ENCODE results near the gene CHST11.

DNA sequence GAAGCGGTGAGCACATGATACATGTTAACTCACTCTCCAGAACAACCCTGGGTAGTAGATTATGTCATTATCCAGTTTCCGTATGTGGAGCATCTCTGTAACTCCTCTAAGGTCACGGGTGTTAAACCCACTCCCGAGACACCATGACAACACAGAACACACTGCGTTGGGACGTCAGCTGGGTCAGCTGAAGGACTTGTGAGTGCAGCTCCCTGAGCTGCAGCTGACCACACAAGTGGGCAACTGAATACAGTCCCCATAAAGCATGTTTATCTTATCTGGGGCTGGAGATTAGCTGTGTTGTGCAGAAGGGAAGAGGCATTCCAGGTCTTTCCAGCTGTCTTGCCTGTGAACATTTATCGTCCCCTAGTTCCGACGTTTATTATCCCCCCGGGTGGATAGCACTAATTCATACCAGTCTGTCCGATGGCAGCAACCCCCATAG is 211.5 kb downstream of the CHST11 start:
- TF ChIP-seq, protein P1, sequence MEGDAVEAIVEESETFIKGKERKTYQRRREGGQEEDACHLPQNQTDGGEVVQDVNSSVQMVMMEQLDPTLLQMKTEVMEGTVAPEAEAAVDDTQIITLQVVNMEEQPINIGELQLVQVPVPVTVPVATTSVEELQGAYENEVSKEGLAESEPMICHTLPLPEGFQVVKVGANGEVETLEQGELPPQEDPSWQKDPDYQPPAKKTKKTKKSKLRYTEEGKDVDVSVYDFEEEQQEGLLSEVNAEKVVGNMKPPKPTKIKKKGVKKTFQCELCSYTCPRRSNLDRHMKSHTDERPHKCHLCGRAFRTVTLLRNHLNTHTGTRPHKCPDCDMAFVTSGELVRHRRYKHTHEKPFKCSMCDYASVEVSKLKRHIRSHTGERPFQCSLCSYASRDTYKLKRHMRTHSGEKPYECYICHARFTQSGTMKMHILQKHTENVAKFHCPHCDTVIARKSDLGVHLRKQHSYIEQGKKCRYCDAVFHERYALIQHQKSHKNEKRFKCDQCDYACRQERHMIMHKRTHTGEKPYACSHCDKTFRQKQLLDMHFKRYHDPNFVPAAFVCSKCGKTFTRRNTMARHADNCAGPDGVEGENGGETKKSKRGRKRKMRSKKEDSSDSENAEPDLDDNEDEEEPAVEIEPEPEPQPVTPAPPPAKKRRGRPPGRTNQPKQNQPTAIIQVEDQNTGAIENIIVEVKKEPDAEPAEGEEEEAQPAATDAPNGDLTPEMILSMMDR (IDR thresholded peaks at IDR 0.05) = no peak
- no peak for TF ChIP-seq POLR2A (IDR thresholded peaks at IDR 0.05)
